Measurements from ENCODE around the gene MACROD2. TPM values are rescaled to one million over a fixed set of nuclear protein-coding genes. Genes with fewer than 3 reads are reported as not detected.
"Not testable (repeated sequence)": the region's sequence is repeated elsewhere in the genome, so short reads cannot be mapped to it uniquely, and the experiment has no call there.

Gene MACROD2
- total RNA-seq, 1 donor from 2014 or later: 2.4 TPM

DNA sequence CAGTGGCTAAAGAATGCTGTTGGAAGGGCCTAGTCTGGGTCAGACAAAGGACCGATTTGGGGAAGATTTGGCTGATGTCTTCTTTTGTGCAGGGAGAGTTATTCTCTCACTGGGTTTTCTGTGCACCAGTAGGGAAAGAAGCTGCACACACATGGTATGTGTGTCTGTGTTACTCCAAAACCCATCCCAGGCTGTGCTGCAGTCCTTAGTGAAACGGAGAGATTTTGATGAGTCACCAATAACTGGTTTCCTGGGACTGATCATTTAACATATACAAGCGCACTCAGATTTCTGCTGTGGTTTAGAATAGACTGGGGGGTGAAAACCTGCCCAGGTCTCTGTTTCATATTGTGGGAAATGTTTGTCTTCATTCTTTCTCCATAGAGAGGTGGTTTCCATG lies 1528.1 kb downstream of the MACROD2 start:
- no peaks in the 10 kb centered on the region for H3K36me3 Mint-ChIP-seq (ENCODE audit: low read depth, unreplicated experiment)

DNA sequence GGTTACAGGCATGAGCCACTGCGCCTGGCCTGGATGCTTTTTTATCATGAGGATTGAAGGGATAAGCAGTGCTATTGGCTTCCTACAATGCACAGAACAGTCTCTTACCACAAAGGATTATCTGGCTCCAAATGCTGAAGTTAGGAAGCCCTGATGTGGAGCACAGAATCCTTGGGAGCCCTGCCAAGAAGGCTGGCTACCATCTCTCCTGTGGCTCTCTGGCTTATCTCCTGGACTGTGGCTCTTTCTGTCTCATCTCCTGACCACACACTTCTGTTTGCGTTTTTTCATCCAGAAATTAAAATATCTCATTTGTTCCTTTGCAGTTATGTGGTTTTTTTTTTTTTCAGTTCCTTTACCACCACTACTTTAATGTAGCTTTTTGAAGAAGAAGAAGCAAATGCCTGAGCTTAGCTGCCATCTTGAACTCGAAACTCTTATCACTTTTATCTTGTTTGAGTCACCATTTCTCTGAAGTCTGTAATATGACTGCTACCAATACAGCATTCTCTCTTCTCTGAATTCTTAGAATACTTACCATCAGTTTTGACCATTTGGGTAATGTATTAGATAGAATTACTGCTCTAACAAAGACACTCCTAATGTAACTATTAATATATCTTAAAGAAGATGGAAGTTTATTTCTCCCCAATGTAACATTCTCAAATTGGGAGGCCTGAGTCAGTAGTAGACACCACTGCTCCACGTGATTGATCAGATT lies 1533.2 kb downstream of the MACROD2 start:
- TF ChIP-seq EZH2 (IDR thresholded peaks at IDR 0.05; ENCODE audit: insufficient read depth, low read length): no peak
- no peak for TF ChIP-seq CTCF (IDR thresholded peaks at IDR 0.05; ENCODE audit: insufficient read depth, low read depth, low read length)
- Mint-ChIP-seq H3K9me3 (ENCODE audit: unreplicated experiment) (peaks cover 6% of the 10 kb centered on the region), H3K36me3 (ENCODE audit: low read depth, unreplicated experiment) (no peaks in the 10 kb centered on the region), H3K27ac (ENCODE audit: unreplicated experiment) (no peak overlapping the region), H3K4me1 (ENCODE audit: low read depth, unreplicated experiment) (peaks cover 4% of the 10 kb centered on the region), H3K4me3 (ENCODE audit: unreplicated experiment) (no peak overlapping the region), H3K27me3 (ENCODE audit: low read depth, unreplicated experiment) (no peaks in the 10 kb centered on the region)
- peak; percentile 10 for DNase-seq (ENCODE audit: low read depth)
- no peaks in the 10 kb centered on the region for H3K4me1 ChIP-seq (ENCODE audit: insufficient read depth, low read length)
- H4K20me1 ChIP-seq (ENCODE audit: insufficient read depth, low read length): no peaks in the 10 kb centered on the region
- H2AFZ ChIP-seq (ENCODE audit: low read depth, low read length): no peak overlapping the region
- H3K27ac ChIP-seq (ENCODE audit: low read depth, low read length): no peak overlapping the region
- no peaks in the 10 kb centered on the region for H3K9me3 ChIP-seq (ENCODE audit: insufficient read depth, low read depth, low read length)
- H3K4me3 ChIP-seq (ENCODE audit: insufficient read depth, low read depth, low read length): no peak overlapping the region
- H3K4me2 ChIP-seq (ENCODE audit: low read length): no peak overlapping the region
- no peaks in the 10 kb centered on the region for H3K79me2 ChIP-seq (ENCODE audit: insufficient read depth, low read length)
- no peak for FAIRE-seq
- H3K36me3 ChIP-seq (ENCODE audit: insufficient read depth, low read length): no peaks in the 10 kb centered on the region
- H3K27me3 ChIP-seq (ENCODE audit: insufficient read depth, low read length): no peaks in the 10 kb centered on the region
- H3K9ac ChIP-seq (ENCODE audit: low read length): no peak overlapping the region

More for the DNA sequence above, 1528.1 kb downstream of the MACROD2 start:
- Histone ChIP-seq H3K36me3 (ENCODE audit: insufficient read depth, low read length) (no peaks in the 10 kb centered on the region), H3K27me3 (ENCODE audit: insufficient read depth, low read length) (no peaks in the 10 kb centered on the region), H3K4me1 (ENCODE audit: insufficient read depth, low read length) (no peaks in the 10 kb centered on the region), H3K9me3 (ENCODE audit: insufficient read depth, low read depth, low read length) (no peaks in the 10 kb centered on the region), H4K20me1 (ENCODE audit: insufficient read depth, low read length) (no peaks in the 10 kb centered on the region), H3K9ac (ENCODE audit: low read length) (no peak overlapping the region), H3K79me2 (ENCODE audit: insufficient read depth, low read length) (no peaks in the 10 kb centered on the region), H2AFZ (ENCODE audit: low read depth, low read length) (no peak overlapping the region), H3K4me3 (ENCODE audit: insufficient read depth, low read depth, low read length) (no peak overlapping the region), H3K4me2 (ENCODE audit: low read length) (no peak overlapping the region), H3K27ac (ENCODE audit: low read depth, low read length) (no peak overlapping the region)
- TF ChIP-seq EZH2 (IDR thresholded peaks at IDR 0.05; ENCODE audit: insufficient read depth, low read length) (no peak), CTCF (IDR thresholded peaks at IDR 0.05; ENCODE audit: insufficient read depth, low read depth, low read length) (no peak)
- Mint-ChIP-seq H3K4me3 (ENCODE audit: unreplicated experiment) (no peak overlapping the region), H3K4me1 (ENCODE audit: low read depth, unreplicated experiment) (peaks cover 8% of the 10 kb centered on the region), H3K9me3 (ENCODE audit: unreplicated experiment) (peaks cover 7% of the 10 kb centered on the region), H3K27me3 (ENCODE audit: low read depth, unreplicated experiment) (no peaks in the 10 kb centered on the region), H3K27ac (ENCODE audit: unreplicated experiment) (peak overlapping the region; percentile 12)
- no peak for FAIRE-seq
- no peak for DNase-seq (ENCODE audit: low read depth)

GRCh38 chr20:15535863-15536262 lies 1540.5 kb downstream of the MACROD2 start:
- no peak overlapping the region for H3K27ac Mint-ChIP-seq (ENCODE audit: unreplicated experiment)
- Histone ChIP-seq H3K79me2 (ENCODE audit: insufficient read depth, low read length) (no peaks in the 10 kb centered on the region), H3K27me3 (ENCODE audit: insufficient read depth, low read length) (no peaks in the 10 kb centered on the region), H4K20me1 (ENCODE audit: insufficient read depth, low read length) (no peaks in the 10 kb centered on the region), H3K4me3 (ENCODE audit: insufficient read depth, low read depth, low read length) (no peak overlapping the region), H2AFZ (ENCODE audit: low read depth, low read length) (no peak overlapping the region), H3K4me1 (ENCODE audit: insufficient read depth, low read length) (no peaks in the 10 kb centered on the region), H3K36me3 (ENCODE audit: insufficient read depth, low read length) (no peaks in the 10 kb centered on the region), H3K27ac (ENCODE audit: low read depth, low read length) (no peak overlapping the region), H3K9ac (ENCODE audit: low read length) (no peak overlapping the region), H3K9me3 (ENCODE audit: insufficient read depth, low read depth, low read length) (no peaks in the 10 kb centered on the region), H3K4me2 (ENCODE audit: low read length) (no peak overlapping the region)
- peaks cover 2% of the 10 kb centered on the region for H3K9me3 Mint-ChIP-seq (ENCODE audit: unreplicated experiment)
- TF ChIP-seq CTCF (IDR thresholded peaks at IDR 0.05; ENCODE audit: insufficient read depth, low read depth, low read length): no peak
- no peak for TF ChIP-seq EZH2 (IDR thresholded peaks at IDR 0.05; ENCODE audit: insufficient read depth, low read length)
- no peaks in the 10 kb centered on the region for H3K36me3 Mint-ChIP-seq (ENCODE audit: low read depth, unreplicated experiment)
- DNase-seq (ENCODE audit: low read depth) (no peak), FAIRE-seq (no peak)
- no peaks in the 10 kb centered on the region for H3K4me1 Mint-ChIP-seq (ENCODE audit: low read depth, unreplicated experiment)
- no peak overlapping the region for H3K4me3 Mint-ChIP-seq (ENCODE audit: unreplicated experiment)
- H3K27me3 Mint-ChIP-seq (ENCODE audit: low read depth, unreplicated experiment): no peaks in the 10 kb centered on the region

DNA sequence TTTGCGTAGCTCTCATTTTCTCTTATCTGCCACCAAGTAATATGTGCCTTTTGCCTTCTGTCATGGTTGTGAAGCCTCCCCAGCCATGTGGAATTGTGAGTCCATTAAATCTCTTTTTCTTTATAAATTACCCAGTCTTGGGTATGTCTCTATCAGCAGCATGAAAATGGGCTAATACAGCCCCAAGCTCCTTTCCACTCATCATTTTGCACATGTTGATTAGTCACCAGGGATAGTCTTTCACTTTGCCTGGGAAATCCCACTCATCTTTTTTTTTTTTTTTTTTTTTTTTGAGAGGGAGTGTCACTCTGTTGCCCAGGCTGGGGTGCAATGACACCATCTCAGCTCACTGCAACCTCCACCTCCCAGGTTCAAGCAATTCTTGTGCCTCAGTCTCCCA lies 1541.9 kb downstream of the MACROD2 start:
- H2AFZ ChIP-seq (ENCODE audit: low read depth, low read length); H3K9me3 Mint-ChIP-seq (ENCODE audit: unreplicated experiment); H3K4me3 Mint-ChIP-seq (ENCODE audit: unreplicated experiment); H3K4me3 ChIP-seq (ENCODE audit: insufficient read depth, low read depth, low read length); H3K4me1 Mint-ChIP-seq (ENCODE audit: low read depth, unreplicated experiment); H3K4me2 ChIP-seq (ENCODE audit: low read length); H4K20me1 ChIP-seq (ENCODE audit: insufficient read depth, low read length); H3K27me3 Mint-ChIP-seq (ENCODE audit: low read depth, unreplicated experiment); H3K4me1 ChIP-seq (ENCODE audit: insufficient read depth, low read length); DNase-seq (ENCODE audit: low read depth); H3K27ac ChIP-seq (ENCODE audit: low read depth, low read length); FAIRE-seq; H3K9me3 ChIP-seq (ENCODE audit: insufficient read depth, low read depth, low read length); H3K27me3 ChIP-seq (ENCODE audit: insufficient read depth, low read length); H3K36me3 Mint-ChIP-seq (ENCODE audit: low read depth, unreplicated experiment); H3K27ac Mint-ChIP-seq (ENCODE audit: unreplicated experiment); H3K9ac ChIP-seq (ENCODE audit: low read length); H3K36me3 ChIP-seq (ENCODE audit: insufficient read depth, low read length); H3K79me2 ChIP-seq (ENCODE audit: insufficient read depth, low read length): not testable (repeated sequence)
